Smooth muscle cell (in vitro differentiated cells): ENCODE measurements around the gene CNPPD1. TPM values are rescaled to one million over a fixed set of nuclear protein-coding genes. Genes with fewer than 3 reads are reported as not detected.

Source experiments
- DNase-seq: peaks from one replicate; lab custom pipeline; 2025; ENCODE audit not compliant: unreplicated experiment; lab: John Stamatoyannopoulos, UW
- H2AFZ ChIP-seq: fragments of 200-600 bp; sonication (generic); 2 replicates; pipeline ENCODE4 v1.6.0; 2016; ENCODE audit warnings: antibody characterized with exemption, low read depth, mild to moderate bottlenecking
- H3F3A ChIP-seq: fragments of 200-600 bp; sonication (generic); 2 replicates; pipeline ENCODE4 v1.6.0; 2017; ENCODE audit warnings: antibody characterized with exemption, low read depth
- H3K27ac ChIP-seq: fragments of 200-600 bp; sonication (generic); 2 replicates; pipeline ENCODE4 v1.5.1; 2016; ENCODE audit warnings: low read depth, mild to moderate bottlenecking
- H3K27me3 ChIP-seq: fragments of 200-600 bp; sonication (generic); 2 replicates; pipeline ENCODE4 v1.6.1; 2016; ENCODE audit warnings: low read depth, mild to moderate bottlenecking
- H3K36me3 ChIP-seq: fragments of 200-600 bp; sonication (generic); 2 replicates; pipeline ENCODE4 v1.5.1; 2016; ENCODE audit warnings: low read depth
- H3K4me1 ChIP-seq: fragments of 200-600 bp; sonication (generic); 2 replicates; pipeline ENCODE4 v1.5.1; 2016; ENCODE audit warnings: low read depth
- H3K4me2 ChIP-seq: fragments of 200-600 bp; sonication (generic); 2 replicates; pipeline ENCODE4 v1.6.0; 2016; ENCODE audit warnings: mild to moderate bottlenecking
- H3K4me3 ChIP-seq: fragments of 200-600 bp; sonication (generic); 2 replicates; pipeline ENCODE4 v1.5.1; 2016; ENCODE audit warnings: mild to moderate bottlenecking
- H3K79me2 ChIP-seq: fragments of 200-600 bp; sonication (generic); 2 replicates; pipeline ENCODE4 v1.6.0; 2016; ENCODE audit warnings: low read depth, mild to moderate bottlenecking
- H3K9ac ChIP-seq: fragments of 200-600 bp; sonication (generic); 2 replicates; pipeline ENCODE4 v1.6.0; 2016; ENCODE audit warnings: low read depth
- H3K9me3 ChIP-seq: fragments of 200-600 bp; sonication (generic); replicated peaks from 2 replicates; pipeline ENCODE4 v1.5.1; 2016; ENCODE audit warnings: low read depth
- H4K20me1 ChIP-seq: fragments of 200-600 bp; sonication (generic); 2 replicates; pipeline ENCODE4 v1.6.0; 2016; ENCODE audit warnings: low read depth
- CTCF ChIP-seq: fragments of 200-600 bp; sonication (generic); IDR thresholded peaks from 2 replicates; pipeline ENCODE4 v1.5.1; 2017; ENCODE audit warnings: borderline replicate concordance, mild to moderate bottlenecking, antibody characterized with exemption; ENCODE audit not compliant: insufficient read depth, poor library complexity, severe bottlenecking
- WGBS: methylation state at CpG from one replicate; pipeline ENCODE4 v1.1.7; 2016; ENCODE audit warnings: low lambda C conversion rate; 5-methylcytosine and 5-hydroxymethylcytosine counted together
- polyA plus RNA-seq: library from polyadenylated mRNA; unstranded; fragments of >200 nt; fragmentation: Nextera tagmentation; extraction: Ambion mirVana; gene quantifications from 2 replicates; pipeline ENCODE4 v1.2.1, GENCODE V29; 2016
- total RNA-seq: library from RNA; depleted of rRNA; stranded (reverse); fragments of >200 nt; gene quantifications from 2 replicates; pipeline ENCODE4 v1.2.3, GENCODE V29; 2014

Gene CNPPD1
- total and polyA plus RNA-seq, 2 experiments from 2014 or later: 14.8 to 26.0 TPM

- Histone ChIP-seq H3K79me2 (peaks cover 7% of the 10 kb centered on the region), H3F3A (peaks cover 14% of the 10 kb centered on the region), H3K4me3 (no peak overlapping the region), H3K4me1 (peaks cover 7% of the 10 kb centered on the region), H2AFZ (no peak overlapping the region), H3K9ac (no peak overlapping the region), H3K9me3 (no peaks in the 10 kb centered on the region), H3K36me3 (peaks cover 4% of the 10 kb centered on the region), H4K20me1 (peaks cover 3% of the 10 kb centered on the region), H3K4me2 (no peak overlapping the region), H3K27ac (no peak overlapping the region), H3K27me3 (no peaks in the 10 kb centered on the region)
- no peak for TF ChIP-seq CTCF
- no peak for DNase-seq
- WGBS: 95% methylated on average over 16 of the region's 16 CpGs
These were observed 45.3 kb upstream of the CNPPD1 start for GRCh38 chr2:219221957-219222518.

GRCh38 chr2:219220652-219221402 is 44.1 kb upstream of the CNPPD1 start:
- WGBS: 96% methylated on average over 19 of the region's 19 CpGs
- H3K9me3 ChIP-seq: no peaks in the 10 kb centered on the region
- no peak overlapping the region for H2AFZ ChIP-seq
- no peaks in the 10 kb centered on the region for H3K27me3 ChIP-seq
- H3K27ac ChIP-seq: no peak overlapping the region
- H3K4me3 ChIP-seq: no peak overlapping the region
- peaks cover 14% of the 10 kb centered on the region for H3F3A ChIP-seq
- peaks cover 4% of the 10 kb centered on the region for H3K36me3 ChIP-seq
- H3K4me2 ChIP-seq: no peak overlapping the region
- H4K20me1 ChIP-seq: no peaks in the 10 kb centered on the region
- H3K4me1 ChIP-seq: peaks cover 7% of the 10 kb centered on the region
- TF ChIP-seq CTCF: no peak
- peaks cover 10% of the 10 kb centered on the region for H3K79me2 ChIP-seq
- DNase-seq: no peak
- no peak overlapping the region for H3K9ac ChIP-seq

- H3K4me3 ChIP-seq: no peak overlapping the region
- H4K20me1 ChIP-seq: no peaks in the 10 kb centered on the region
- H3K27ac ChIP-seq: no peak overlapping the region
- peaks cover 4% of the 10 kb centered on the region for H3K36me3 ChIP-seq
- TF ChIP-seq CTCF: no peak
- H3K4me2 ChIP-seq: no peak overlapping the region
- DNase-seq: no peak
- H3F3A ChIP-seq: peaks cover 14% of the 10 kb centered on the region
- H3K79me2 ChIP-seq: peaks cover 10% of the 10 kb centered on the region
- H3K9ac ChIP-seq: no peak overlapping the region
- H3K9me3 ChIP-seq: no peaks in the 10 kb centered on the region
- H2AFZ ChIP-seq: no peak overlapping the region
- peaks cover 7% of the 10 kb centered on the region for H3K4me1 ChIP-seq
- no peaks in the 10 kb centered on the region for H3K27me3 ChIP-seq
- 95% methylated on average over 18 of the region's 18 CpGs for WGBS
These were observed 43.2 kb upstream of the CNPPD1 start for GRCh38 chr2:219219784-219220532.
